ENCODE results near the gene RAB20.
"Not testable (repeated sequence)": the region's sequence is repeated elsewhere in the genome, so short reads cannot be mapped to it uniquely, and the experiment has no call there.

The RAB20 gene

DNA sequence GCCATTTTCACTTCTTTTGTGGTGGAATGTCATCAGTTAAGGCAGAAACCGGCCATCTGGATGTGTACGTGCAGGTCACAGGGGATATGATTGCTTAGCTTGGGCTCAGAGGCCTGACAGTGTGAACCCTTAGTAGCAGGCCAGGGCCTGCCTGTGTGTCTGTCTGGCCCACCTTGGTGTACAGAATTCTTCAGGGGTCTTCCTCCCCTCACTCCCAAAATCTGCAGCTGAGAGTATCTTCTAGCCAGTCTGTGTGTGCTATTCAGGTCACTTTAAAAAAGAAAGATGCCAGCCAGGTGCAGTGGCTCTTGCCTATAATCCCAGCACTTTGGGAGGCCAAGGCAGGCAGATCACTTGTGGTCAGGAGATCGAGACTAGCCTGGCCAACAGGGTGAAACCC lies 74.6 kb downstream of the RAB20 start:
- not testable (repeated sequence) for DNase-seq

DNA sequence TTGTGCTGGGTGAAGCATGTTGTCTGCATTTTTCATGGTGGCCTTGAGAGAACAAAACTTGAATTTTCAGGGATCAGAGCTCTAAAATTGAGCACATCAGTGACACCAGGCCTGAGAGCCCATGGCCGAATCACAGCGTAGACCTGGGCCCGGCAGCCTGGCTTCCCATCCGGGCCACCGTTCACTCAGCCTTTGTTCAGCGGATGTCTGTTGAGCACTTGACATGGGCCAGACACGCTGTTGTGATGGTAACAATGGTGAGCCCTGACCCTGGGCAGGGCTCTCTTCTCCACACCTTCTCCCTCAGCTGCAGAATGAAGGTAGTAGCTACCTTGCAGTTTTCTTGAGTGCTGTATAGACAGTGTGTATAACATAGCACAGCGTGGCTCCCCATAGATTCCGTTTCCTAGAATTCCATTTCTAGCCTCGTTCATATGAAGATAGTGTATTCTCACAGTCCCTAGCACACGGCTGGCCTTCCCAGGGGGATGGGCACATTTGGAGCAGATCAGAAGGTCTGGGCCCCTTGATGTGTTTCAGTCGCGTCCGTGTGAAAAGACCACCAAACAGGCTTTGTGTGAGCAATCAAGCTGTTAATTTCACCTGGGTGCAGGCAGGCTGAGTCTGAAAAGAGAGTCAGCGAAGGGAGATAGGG lies 75.3 kb downstream of the RAB20 start:
- no peak for DNase-seq

GRCh38 chr13:110485604-110486003 lies 75.9 kb downstream of the RAB20 start:
- DNase-seq = no peak

DNA sequence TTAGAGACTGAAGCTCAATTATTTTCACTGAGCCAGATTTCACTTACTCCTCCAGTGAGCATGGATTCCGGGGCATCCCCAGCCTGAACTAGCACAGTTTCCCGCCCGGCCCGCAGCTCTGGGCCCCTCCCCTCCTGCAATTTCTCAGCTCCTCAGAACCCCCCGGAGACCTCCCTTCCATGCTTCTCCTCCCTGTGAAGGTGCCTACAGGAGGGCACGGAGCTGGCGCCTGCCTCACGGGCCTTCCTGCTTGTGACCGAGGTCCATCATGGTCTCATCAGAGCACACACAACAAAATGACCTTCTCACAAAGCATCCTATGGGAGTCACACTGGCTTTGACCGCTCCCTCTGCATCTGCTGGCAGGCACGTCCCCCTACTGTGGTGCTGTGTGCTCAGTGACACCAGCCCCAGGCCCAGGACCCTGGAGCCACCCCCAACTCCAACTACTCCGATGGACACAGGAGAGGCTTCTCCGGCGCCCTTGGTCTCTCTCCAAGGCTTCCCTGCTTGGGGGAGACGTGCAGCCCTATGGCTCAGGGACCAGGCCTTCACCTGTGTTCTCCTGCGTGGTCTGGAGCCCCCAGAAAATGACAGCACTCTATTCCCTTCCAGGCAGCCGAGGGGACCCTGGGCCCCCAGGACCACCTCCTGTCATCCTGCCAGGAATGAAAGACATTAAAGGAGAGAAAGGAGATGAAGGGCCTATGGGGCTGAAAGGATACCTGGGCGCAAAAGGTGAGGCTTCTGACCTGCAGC lies 77.1 kb downstream of the RAB20 start:
- DNase-seq = no peak

DNA sequence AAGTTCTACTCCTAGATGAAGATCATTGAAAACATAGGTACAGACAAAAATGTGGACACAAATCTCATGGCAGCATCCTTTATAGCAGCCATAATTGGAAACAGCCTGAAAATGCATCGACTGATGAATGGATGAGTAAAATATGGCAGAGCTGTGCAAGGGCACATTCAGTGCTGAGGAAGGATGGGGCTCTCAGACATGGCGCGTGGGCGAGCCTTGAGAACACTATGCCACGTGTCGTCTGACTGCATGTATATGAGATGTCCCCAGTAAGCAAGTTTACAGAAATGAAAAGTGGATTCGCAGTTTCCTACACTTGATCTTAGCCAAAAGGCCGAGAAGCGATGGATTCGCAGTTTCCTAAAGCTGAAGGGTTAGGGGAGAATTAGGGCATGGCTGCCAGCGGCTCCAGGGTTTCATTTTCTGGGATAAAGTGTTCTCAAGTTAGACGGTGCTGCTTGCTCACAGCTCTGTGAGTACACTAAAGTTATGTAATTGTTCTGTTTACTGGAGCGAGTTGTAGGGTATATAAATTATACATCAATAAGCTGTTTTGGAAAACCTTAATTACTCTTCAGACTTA lies 78.0 kb downstream of the RAB20 start:
- DNase-seq = no peak

DNA sequence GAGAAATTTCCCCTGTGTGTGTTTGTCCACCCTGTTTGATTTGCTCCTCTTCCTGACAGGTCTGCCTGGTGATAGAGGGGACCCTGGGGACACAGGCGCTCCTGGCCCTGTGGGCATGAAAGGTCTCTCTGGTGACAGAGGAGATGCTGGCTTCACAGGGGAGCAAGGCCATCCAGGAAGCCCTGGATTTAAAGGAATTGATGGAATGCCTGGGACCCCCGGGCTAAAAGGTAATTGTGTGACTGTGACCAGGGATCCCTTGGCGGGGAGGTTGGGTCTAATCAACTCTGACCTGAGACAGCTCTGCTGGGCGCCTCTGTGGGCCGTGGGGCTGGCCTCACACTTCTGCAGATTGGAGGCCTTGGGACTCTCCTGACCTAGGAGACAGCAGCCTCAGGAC lies 81.4 kb downstream of the RAB20 start:
- DNase-seq = no peak

DNA sequence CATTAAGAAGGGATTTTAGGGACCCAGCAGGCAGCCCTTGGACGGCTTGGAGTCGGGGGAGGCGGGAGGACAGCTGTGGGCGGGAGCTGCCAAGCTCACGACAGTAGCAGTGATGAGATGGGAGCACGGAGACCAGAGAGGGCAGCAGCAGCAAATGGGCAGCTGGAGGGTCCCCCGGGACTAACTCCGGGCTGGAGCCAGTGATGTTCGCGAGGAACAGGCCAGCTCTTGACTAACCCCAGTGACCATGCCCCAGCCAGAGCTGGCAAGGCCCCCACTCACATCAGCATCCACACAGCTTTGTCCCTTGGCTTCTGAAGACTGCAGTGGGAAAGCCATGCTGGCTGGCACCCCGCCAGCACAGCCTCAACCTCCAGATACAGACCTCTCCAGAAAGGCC lies 81.9 kb downstream of the RAB20 start:
- no peak for DNase-seq

DNA sequence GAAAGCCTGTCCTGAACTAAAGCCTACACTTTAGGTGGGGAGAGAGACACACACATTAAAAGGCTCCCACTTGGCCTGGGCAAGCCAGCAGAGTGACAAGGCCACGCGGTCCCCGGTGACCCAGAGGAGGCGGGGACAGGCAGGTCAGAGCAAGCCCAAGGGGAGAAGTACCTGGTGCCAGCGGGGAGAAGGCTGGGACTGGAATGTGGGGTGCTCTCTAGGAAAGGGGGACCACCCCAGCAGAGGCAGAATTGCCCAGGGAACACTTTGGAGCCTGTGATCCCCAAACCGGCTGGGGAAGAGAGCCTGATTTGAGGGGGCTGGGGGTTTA lies 82.3 kb downstream of the RAB20 start:
- no peak for DNase-seq

DNA sequence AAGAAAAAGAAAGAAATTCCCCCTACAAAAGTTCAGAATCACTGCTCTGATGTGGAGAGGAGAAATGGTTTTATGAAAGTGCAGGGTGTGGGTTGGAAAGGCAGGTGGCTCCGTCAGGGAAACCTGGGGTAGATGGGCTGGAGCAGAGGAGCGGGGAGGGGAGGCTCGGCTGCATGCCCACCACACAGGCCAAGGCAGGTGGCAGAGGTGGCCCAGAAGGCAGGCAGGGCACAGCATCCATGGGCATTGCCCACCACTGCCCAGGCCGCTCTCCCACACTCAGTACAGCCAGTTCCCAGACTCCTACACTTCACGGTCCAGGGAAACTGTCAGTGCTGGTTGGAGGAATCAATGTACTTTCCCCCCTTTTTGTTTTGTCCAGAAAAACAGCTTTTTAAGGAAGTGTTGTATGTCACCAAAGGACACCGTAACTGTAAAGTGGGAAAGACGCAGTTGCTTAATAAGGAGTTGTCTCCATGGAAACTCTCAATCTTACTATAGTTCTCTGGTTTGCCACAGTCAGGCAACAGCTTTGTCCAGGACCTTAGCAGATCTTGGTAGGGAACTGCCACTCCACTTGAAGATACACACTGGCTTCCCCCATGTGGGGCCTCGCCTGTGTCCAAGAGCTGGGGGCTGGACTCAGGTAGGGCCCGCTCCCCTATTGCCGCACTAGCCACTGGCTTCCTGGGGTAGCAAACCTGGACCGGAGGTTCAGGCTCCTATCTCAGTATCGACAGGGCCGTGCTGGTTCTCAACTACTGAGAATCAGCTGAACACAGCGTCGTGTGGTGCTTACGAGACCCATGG lies 82.9 kb downstream of the RAB20 start:
- DNase-seq = no peak

- no peak for DNase-seq
These were observed 83.7 kb downstream of the RAB20 start for GRCh38 chr13:110477706-110478245.

DNA sequence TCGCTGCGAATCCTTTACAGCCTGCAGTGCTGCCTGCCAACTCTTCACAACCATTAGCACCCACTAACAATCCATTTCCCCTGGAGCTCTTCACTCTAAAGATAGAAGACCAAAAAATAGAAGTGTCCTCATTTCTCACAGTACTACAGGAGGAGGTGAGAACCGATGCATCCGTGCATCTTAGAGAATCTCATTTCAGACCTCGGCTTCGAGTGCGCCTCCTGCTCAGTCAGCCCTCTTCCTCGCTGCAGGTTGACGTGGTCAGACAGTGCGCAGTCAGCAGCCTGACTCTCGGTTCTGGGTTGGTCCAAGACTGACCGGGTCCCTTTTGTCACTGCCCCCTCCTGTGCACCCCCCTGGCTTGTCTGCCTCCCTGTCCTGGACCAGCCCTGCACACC lies 85.3 kb downstream of the RAB20 start:
- DNase-seq = no peak

DNA sequence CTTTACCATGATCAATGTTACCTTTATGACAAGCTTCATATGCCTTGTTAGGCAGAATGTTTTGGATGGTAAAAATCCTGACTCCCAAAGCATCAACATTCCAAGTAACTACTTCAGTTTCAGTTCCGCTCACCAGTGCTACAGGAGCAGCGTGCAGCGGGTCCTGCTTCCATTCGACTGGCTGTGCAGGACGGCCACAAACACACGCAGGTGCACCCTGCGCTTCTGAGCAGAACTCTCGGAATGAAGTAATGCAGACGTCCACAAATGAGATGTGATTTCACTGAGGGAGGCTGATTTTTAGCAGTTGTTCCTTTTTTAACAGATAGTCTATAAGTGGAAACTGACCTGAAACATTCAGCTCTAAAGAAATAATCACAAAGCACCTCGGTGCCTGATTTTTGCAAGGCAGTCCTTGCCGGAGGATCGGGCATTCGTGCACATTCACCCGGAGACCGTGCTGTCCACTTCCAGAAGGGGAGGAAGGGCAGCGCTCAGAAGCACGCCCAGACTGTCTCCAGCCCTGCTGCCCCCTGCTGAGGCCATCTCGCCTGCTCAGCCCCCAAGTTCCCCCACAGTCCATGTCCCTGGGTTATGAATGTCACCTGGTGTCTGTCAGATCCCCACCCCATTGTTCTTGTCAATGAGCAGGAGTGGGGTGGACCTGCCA lies 85.8 kb downstream of the RAB20 start:
- DNase-seq = no peak

DNA sequence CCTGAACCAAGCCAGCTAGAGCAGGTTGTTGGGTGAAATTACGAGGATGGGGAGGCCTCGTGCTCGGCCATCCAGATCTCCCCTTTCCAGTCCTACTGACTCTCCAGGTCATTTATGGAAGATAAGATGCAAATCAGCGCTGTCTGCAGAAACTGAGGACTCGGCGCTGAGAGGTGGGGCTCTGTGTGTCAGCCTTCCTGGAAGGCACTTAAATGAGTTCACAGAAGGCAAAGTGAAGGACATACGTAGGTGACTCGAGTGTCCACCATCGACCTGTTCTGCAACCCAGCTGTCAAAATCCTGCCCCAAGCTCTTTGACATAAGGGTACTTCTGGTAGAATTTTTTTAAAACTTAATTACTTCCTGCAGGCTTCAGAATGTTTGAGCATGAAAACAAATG lies 86.4 kb downstream of the RAB20 start:
- no peak for DNase-seq

DNA sequence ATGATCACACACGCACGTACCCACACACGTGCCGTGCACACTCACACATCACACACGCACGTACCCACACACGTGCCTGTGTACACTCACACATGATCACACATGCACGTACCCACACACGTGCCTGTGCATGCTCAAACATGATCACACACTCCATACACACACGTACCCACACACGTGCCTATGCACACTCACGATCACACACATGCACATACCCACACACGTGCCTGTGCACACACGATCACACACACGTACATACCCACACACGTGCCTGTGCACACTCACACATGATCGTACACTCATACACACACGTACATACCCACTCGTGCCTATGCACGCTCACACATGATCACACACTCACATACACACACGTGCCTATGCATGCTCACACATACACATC lies 86.8 kb downstream of the RAB20 start:
- DNase-seq = no peak
